Loucy (cell line): ENCODE data around the gene CENPX.

Source experiments
- H2AFZ ChIP-seq: fragments of 200-600 bp; sonication (generic); 2 replicates; pipeline ENCODE4 v1.6.0; 2016; ENCODE audit warnings: antibody characterized with exemption, mild to moderate bottlenecking, low read length, moderate library complexity
- H3F3A ChIP-seq: fragments of 200-600 bp; 2 replicates; pipeline ENCODE4 v1.6.0; 2016; ENCODE audit warnings: antibody characterized with exemption, low read depth, mild to moderate bottlenecking
- H3K27me3 ChIP-seq: fragments of 200-600 bp; sonication (generic); 2 replicates; pipeline ENCODE4 v1.6.1; 2014; ENCODE audit warnings: low read length, mild to moderate bottlenecking; ENCODE audit not compliant: insufficient read depth, poor library complexity, severe bottlenecking
- H3K36me3 ChIP-seq: fragments of 200-600 bp; sonication (generic); 2 replicates; pipeline ENCODE4 v1.6.1; 2016; ENCODE audit warnings: low read length; ENCODE audit not compliant: insufficient read depth
- H3K4me1 ChIP-seq: fragments of 200-600 bp; sonication (generic); 2 replicates; pipeline ENCODE4 v1.5.1; 2014; ENCODE audit warnings: low read length, mild to moderate bottlenecking; ENCODE audit not compliant: insufficient read depth, poor library complexity, severe bottlenecking
- H3K4me2 ChIP-seq: fragments of 200-600 bp; sonication (generic); 2 replicates; pipeline ENCODE4 v1.6.0; 2014; ENCODE audit warnings: antibody characterized with exemption, low read length, low read depth, mild to moderate bottlenecking; ENCODE audit not compliant: poor library complexity, severe bottlenecking
- H3K4me3 ChIP-seq: fragments of 200-600 bp; sonication (generic); 2 replicates; pipeline ENCODE4 v1.5.1; 2014; ENCODE audit warnings: low read length, mild to moderate bottlenecking, mixed read lengths; ENCODE audit not compliant: poor library complexity, severe bottlenecking
- H3K79me2 ChIP-seq: fragments of 200-600 bp; sonication (generic); 2 replicates; pipeline ENCODE4 v1.6.1; 2014; ENCODE audit warnings: low read length; ENCODE audit not compliant: insufficient read depth
- H3K9ac ChIP-seq: fragments of 200-600 bp; sonication (generic); 2 replicates; pipeline ENCODE4 v1.6.0; 2014; ENCODE audit warnings: mild to moderate bottlenecking, low read depth, low read length, moderate library complexity; ENCODE audit not compliant: poor library complexity, severe bottlenecking
- H3K9me2 ChIP-seq: fragments of 200-600 bp; sonication (generic); replicated peaks from 2 replicates; pipeline ENCODE4 v1.6.1; 2016; ENCODE audit warnings: low read depth, low read length, mixed read lengths
- H3K9me3 ChIP-seq: fragments of 200-600 bp; sonication (generic); 2 replicates; pipeline ENCODE4 v1.6.1; 2014; ENCODE audit warnings: mild to moderate bottlenecking, antibody characterized with exemption, low read length, low read depth; ENCODE audit not compliant: insufficient read depth
- H4K20me1 ChIP-seq: fragments of 200-600 bp; sonication (generic); 2 replicates; pipeline ENCODE4 v1.6.0; 2014; ENCODE audit warnings: antibody characterized with exemption, low read length, mild to moderate bottlenecking; ENCODE audit not compliant: insufficient read depth, poor library complexity, severe bottlenecking
- CTCF ChIP-seq: fragments of 200-600 bp; sonication (generic); conservative IDR thresholded peaks from 2 replicates; pipeline ENCODE4 v1.5.1; 2014; ENCODE audit warnings: mild to moderate bottlenecking, antibody characterized with exemption, low read length
- EZH2phosphoT487 ChIP-seq: fragments of 200-600 bp; IDR thresholded peaks from 2 replicates; pipeline ENCODE4 v1.6.1; 2018; ENCODE audit warnings: antibody characterized with exemption, mild to moderate bottlenecking, moderate library complexity, borderline replicate concordance

Gene CENPX

GRCh38 chr17:81968850-81969812, 53.5 kb downstream of the CENPX start:
- Histone ChIP-seq H3K27me3 (no peaks in the 10 kb centered on the region), H3F3A (peaks cover 6% of the 10 kb centered on the region; the same call in 1 of the 2 replicates), H3K36me3 (no peaks in the 10 kb centered on the region), H3K9ac (no peak overlapping the region), H3K4me3 (no peak overlapping the region), H3K4me2 (no peak overlapping the region), H3K9me3 (no peaks in the 10 kb centered on the region), H3K9me2 (no peaks in the 10 kb centered on the region), H3K79me2 (no peaks in the 10 kb centered on the region), H2AFZ (no peak overlapping the region), H3K4me1 (peaks cover 17% of the 10 kb centered on the region), H4K20me1 (no peaks in the 10 kb centered on the region)
- TF ChIP-seq EZH2phosphoT487 (no peak), CTCF (no peak)
